ENCODE results near the gene RBM4B. TPM values are rescaled to one million over a fixed set of nuclear protein-coding genes. Genes with fewer than 3 reads are reported as not detected.

The RBM4B gene
- total and polyA plus RNA-seq, 2 donors from 2014 or later = 18.2 to 20.8 TPM

GRCh38 chr11:66625041-66625751 lies 52.5 kb downstream of the RBM4B start:
- intact Hi-C loops (cut with DNase I) = no loop called here
- TF ChIP-seq CTCF (IDR thresholded peaks at IDR 0.05; ENCODE audit: borderline replicate concordance, extremely low read depth, insufficient read depth) = no peak
- H3K36me3 ChIP-seq (ENCODE audit: control insufficient read depth in 2 of 3, insufficient read depth in 3 of 3, low read length in 3 of 3) = peaks cover 9 to 67% (median 39%) of the 10 kb centered on the region in 3 donors
- no peak overlapping the region for H3K27ac ChIP-seq (ENCODE audit: low read depth in 2 of 2, low read length in 2 of 2)
- H3K4me3 ChIP-seq (ENCODE audit: low read length in 3 of 3) = no peak overlapping the region
- no peaks in the 10 kb centered on the region for H3K9me3 ChIP-seq (ENCODE audit: control insufficient read depth in 2 of 3, insufficient read depth in 1 of 3, low read length in 3 of 3)
- H3K27me3 ChIP-seq (ENCODE audit: control insufficient read depth, insufficient read depth, low read length) = no peaks in the 10 kb centered on the region
- DNase-seq (no peak), FAIRE-seq (no peak)
- H3K9ac ChIP-seq (ENCODE audit: low read length in 3 of 3) = no peak overlapping the region
- peaks cover 0 to 12% (median 0%) of the 10 kb centered on the region in 3 donors for H3K4me1 ChIP-seq (ENCODE audit: control insufficient read depth in 2 of 3, insufficient read depth in 2 of 3, low read depth in 1 of 3, low read length in 3 of 3)

- FAIRE-seq (no peak), DNase-seq (no peak)
- Histone ChIP-seq H3K27ac (ENCODE audit: low read depth in 2 of 2, low read length in 2 of 2) (no peak overlapping the region), H3K9ac (ENCODE audit: low read length in 3 of 3) (no peak overlapping the region), H3K4me1 (ENCODE audit: control insufficient read depth in 2 of 3, insufficient read depth in 2 of 3, low read depth in 1 of 3, low read length in 3 of 3) (peaks cover 0 to 15% (median 0%) of the 10 kb centered on the region in 3 donors), H3K36me3 (ENCODE audit: control insufficient read depth in 2 of 3, insufficient read depth in 3 of 3, low read length in 3 of 3) (peaks cover 9 to 59% (median 39%) of the 10 kb centered on the region in 3 donors), H3K4me3 (ENCODE audit: low read length in 3 of 3) (no peak overlapping the region), H3K27me3 (ENCODE audit: control insufficient read depth, insufficient read depth, low read length) (no peaks in the 10 kb centered on the region), H3K9me3 (ENCODE audit: control insufficient read depth in 2 of 3, insufficient read depth in 1 of 3, low read length in 3 of 3) (no peaks in the 10 kb centered on the region)
- intact Hi-C loops (cut with DNase I) = no loop called here
- no peak for TF ChIP-seq CTCF (IDR thresholded peaks at IDR 0.05; ENCODE audit: borderline replicate concordance, extremely low read depth, insufficient read depth)
Measured at GRCh38 chr11:66624450-66624849, 53.2 kb downstream of the RBM4B start.

- peak in 1 of 5 donors; percentile 36 for DNase-seq
Measured at GRCh38 chr11:66619080-66619554, 58.6 kb downstream of the RBM4B start.

More at GRCh38 chr11:66619080-66619554, 58.6 kb downstream of the RBM4B start:
- TF ChIP-seq CTCF (IDR thresholded peaks at IDR 0.05; ENCODE audit: borderline replicate concordance, extremely low read depth, insufficient read depth) = no peak
- Histone ChIP-seq H3K36me3 (ENCODE audit: control insufficient read depth in 2 of 3, insufficient read depth in 3 of 3, low read length in 3 of 3) (peaks cover 4 to 11% (median 8%) of the 10 kb centered on the region in 3 donors), H3K27ac (ENCODE audit: low read depth in 2 of 2, low read length in 2 of 2) (no peak overlapping the region), H3K4me1 (ENCODE audit: control insufficient read depth in 2 of 3, insufficient read depth in 2 of 3, low read depth in 1 of 3, low read length in 3 of 3) (peaks cover 0 to 30% (median 0%) of the 10 kb centered on the region in 3 donors), H3K9me3 (ENCODE audit: control insufficient read depth in 2 of 3, insufficient read depth in 1 of 3, low read length in 3 of 3) (no peaks in the 10 kb centered on the region), H3K27me3 (ENCODE audit: control insufficient read depth, insufficient read depth, low read length) (no peaks in the 10 kb centered on the region), H3K4me3 (ENCODE audit: low read length in 3 of 3) (peak overlapping the region in 2 of 3 donors; percentile 99 to 100), H3K9ac (ENCODE audit: low read length in 3 of 3) (peak overlapping the region in 1 of 3 donors; percentile 20)
- FAIRE-seq = no peak
- intact Hi-C loops (cut with DNase I) = no loop called here

All from kidney (tissue), 14 donors.